ENCODE measurements around the gene RNF125. TPM values are rescaled to one million over a fixed set of nuclear protein-coding genes. Genes with fewer than 3 reads are reported as not detected.
"Not testable (repeated sequence)": the region's sequence is repeated elsewhere in the genome, so short reads cannot be mapped to it uniquely, and the experiment has no call there.

The RNF125 gene
- total and polyA plus RNA-seq, 9 of the 15 experiments (the other 6 are each of a cell fraction or from before 2014, with no cell fraction given), result 0.01 to 0.29 (median 0.07) TPM; not detected in 1

DNA sequence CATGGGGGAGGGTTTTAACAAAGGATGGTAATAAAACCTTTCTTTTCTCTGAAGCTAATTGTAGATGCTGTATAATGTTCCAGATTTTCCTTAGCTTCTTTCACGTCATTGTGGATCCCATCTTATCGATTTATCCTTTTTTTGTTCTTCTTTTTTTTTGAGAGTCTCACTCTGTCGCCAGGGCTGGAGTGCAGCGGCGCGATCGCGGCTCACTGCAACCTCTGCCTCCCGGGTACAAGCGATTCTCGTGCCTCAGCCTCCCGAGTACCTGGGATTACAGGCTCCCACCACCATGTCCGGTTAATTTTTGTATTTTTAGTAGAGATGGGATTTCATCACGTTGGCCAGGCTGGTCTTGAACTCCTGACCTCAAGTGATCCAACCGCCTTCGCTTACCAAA, 72.2 kb downstream of the RNF125 start:
- intact Hi-C loops (cut with micrococcal nuclease), result loop anchor here (5.0 to 10.0 kb wide), 2 partner anchors 149 to 986 kb away; partner anchors contain the start of genes DSC2 and TRAPPC8
- ATAC-seq; FAIRE-seq; DNase-seq (ENCODE audit: extremely low read depth in 1 of 4, low spot score in 3 of 4); H3K9ac ChIP-seq (ENCODE audit: insufficient read depth in 1 of 2, low read depth in 2 of 2, low read length in 2 of 2); in situ Hi-C loops (cut with MboI); H3K9me3 ChIP-seq (replicated peaks; ENCODE audit: control insufficient read depth, insufficient read depth, low read depth, low read length); H3K27me3 ChIP-seq (ENCODE audit: control insufficient read depth in 2 of 2, insufficient read depth in 2 of 2, low read length in 2 of 2); H3K4me3 ChIP-seq; BruUV-seq (replicated peaks); H4K20me1 ChIP-seq (replicated peaks; ENCODE audit: control insufficient read depth, insufficient read depth, low read length); H3K27ac ChIP-seq (ENCODE audit: extremely low read depth, low read depth, low read length); CTCF ChIA-PET (ENCODE audit: low intra/inter-chr PET ratio); H3K9me1 ChIP-seq (ENCODE audit: control insufficient read depth, insufficient read depth, low read length); H2AFZ ChIP-seq (ENCODE audit: low read depth, low read length); H3K4me2 ChIP-seq (ENCODE audit: insufficient read depth, low read length): not testable (repeated sequence)
- peaks cover 33% of the 10 kb centered on the region for H3K79me2 ChIP-seq (ENCODE audit: control insufficient read depth, insufficient read depth, low read length)
- peaks cover 17% of the 10 kb centered on the region; the same call in 2 of the 3 replicates for H3K36me3 ChIP-seq (ENCODE audit: control insufficient read depth, insufficient read depth, low read length)
- peaks cover 14 to 28% of the 10 kb centered on the region in 2 experiments; a peak in 4 of 5 replicates for H3K4me1 ChIP-seq (replicated peaks in 1 of 2; ENCODE audit: control insufficient read depth in 2 of 2, insufficient read depth in 2 of 2, low read length in 2 of 2)
- TF ChIP-seq TSC22D4 (tag; IDR thresholded peaks at IDR 0.05), result 0 out of 2 replicates have a peak, but pooled peaks have one; percentile 30
- TF ChIP-seq, protein P1, sequence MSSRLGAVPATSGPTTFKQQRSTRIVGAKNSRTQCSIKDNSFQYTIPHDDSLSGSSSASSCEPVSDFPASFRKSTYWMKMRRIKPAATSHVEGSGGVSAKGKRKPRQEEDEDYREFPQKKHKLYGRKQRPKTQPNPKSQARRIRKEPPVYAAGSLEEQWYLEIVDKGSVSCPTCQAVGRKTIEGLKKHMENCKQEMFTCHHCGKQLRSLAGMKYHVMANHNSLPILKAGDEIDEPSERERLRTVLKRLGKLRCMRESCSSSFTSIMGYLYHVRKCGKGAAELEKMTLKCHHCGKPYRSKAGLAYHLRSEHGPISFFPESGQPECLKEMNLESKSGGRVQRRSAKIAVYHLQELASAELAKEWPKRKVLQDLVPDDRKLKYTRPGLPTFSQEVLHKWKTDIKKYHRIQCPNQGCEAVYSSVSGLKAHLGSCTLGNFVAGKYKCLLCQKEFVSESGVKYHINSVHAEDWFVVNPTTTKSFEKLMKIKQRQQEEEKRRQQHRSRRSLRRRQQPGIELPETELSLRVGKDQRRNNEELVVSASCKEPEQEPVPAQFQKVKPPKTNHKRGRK (tag; IDR thresholded peaks at IDR 0.05), result 0 out of 2 replicates have a peak, but pooled peaks have one; percentile 32
- 93% methylated on average over 16 of the region's 16 CpGs for WGBS (ENCODE audit: insufficient coverage, low coverage, missing lambda C conversion rate)
- POLR2A ChIA-PET, result interaction anchor here (0.6 kb wide), 1 partner anchor 9 kb away, joined by 3 read pairs; no protein-coding TSS in a partner anchor

DNA sequence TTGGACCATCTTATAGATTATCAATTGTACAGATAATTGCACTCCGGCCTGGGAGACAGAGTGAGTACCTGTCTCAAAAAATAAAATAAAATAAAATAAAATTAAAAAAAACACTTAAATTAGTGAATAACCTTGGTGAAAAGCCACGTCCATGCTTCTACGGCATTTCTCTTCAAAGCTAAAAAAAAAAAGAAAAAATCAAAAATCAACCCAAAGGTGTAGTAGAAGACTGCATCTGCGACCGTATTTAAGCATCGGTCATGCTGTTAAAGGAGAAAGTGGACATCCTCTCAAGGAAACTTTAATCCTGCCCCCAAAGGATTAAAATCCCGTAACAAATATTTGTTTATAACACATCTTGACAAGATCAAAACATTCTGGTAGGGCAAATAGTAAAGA, 72.7 kb downstream of the RNF125 start:
- Histone ChIP-seq H4K20me1 (replicated peaks; ENCODE audit: control insufficient read depth, insufficient read depth, low read length) (peaks cover 4% of the 10 kb centered on the region), H3K27ac (ENCODE audit: extremely low read depth, low read depth, low read length) (peak overlapping the region; percentile 98), H3K9ac (ENCODE audit: insufficient read depth in 1 of 2, low read depth in 2 of 2, low read length in 2 of 2) (peak overlapping the region; percentile 91 to 97), H3K36me3 (ENCODE audit: control insufficient read depth, insufficient read depth, low read length) (peaks cover 22% of the 10 kb centered on the region), H3K79me2 (ENCODE audit: control insufficient read depth, insufficient read depth, low read length) (peaks cover 38% of the 10 kb centered on the region), H3K4me1 (replicated peaks in 1 of 2; ENCODE audit: control insufficient read depth in 2 of 2, insufficient read depth in 2 of 2, low read length in 2 of 2) (peaks cover 19 to 28% of the 10 kb centered on the region in 2 experiments; a peak in 4 of 5 replicates), H2AFZ (ENCODE audit: low read depth, low read length) (peak overlapping the region; percentile 91), H3K9me3 (replicated peaks; ENCODE audit: control insufficient read depth, insufficient read depth, low read depth, low read length) (no peaks in the 10 kb centered on the region), H3K4me3 (peak overlapping the region; percentile 77), H3K27me3 (ENCODE audit: control insufficient read depth in 2 of 2, insufficient read depth in 2 of 2, low read length in 2 of 2) (no peaks in the 10 kb centered on the region), H3K9me1 (ENCODE audit: control insufficient read depth, insufficient read depth, low read length) (no peaks in the 10 kb centered on the region), H3K4me2 (ENCODE audit: insufficient read depth, low read length) (peak overlapping the region; percentile 75)
- ATAC-seq (no peak), DNase-seq (ENCODE audit: extremely low read depth in 1 of 4, low spot score in 3 of 4) (peak in 1 of 4 experiments; percentile 17), FAIRE-seq (no peak)
- BruUV-seq (replicated peaks), result no TSS peak
- CTCF ChIA-PET (ENCODE audit: low intra/inter-chr PET ratio), result interaction anchor here (0.7 kb wide), 1 partner anchor 536 kb away, joined by 3 read pairs; no protein-coding TSS in a partner anchor
- WGBS (ENCODE audit: insufficient coverage, low coverage, missing lambda C conversion rate), result 36% methylated on average over 7 of the region's 7 CpGs
- intact Hi-C loops (cut with micrococcal nuclease) (loop anchor here (5.0 to 10.0 kb wide), 2 partner anchors 149 to 987 kb away; partner anchors contain the start of genes DSC2 and TRAPPC8), in situ Hi-C loops (cut with MboI) (no loop called here)
- POLR2A ChIA-PET, result interaction anchor here (0.6 to 2.1 kb wide), 11 partner anchors 9 to 231 kb away, joined by 3 to 6 read pairs (median 3); no protein-coding TSS in a partner anchor
- TF ChIP-seq ZNF384 (IDR thresholded peaks at IDR 0.05; ENCODE audit: low read depth, low read length), result no peak
- TF ChIP-seq, protein P2, sequence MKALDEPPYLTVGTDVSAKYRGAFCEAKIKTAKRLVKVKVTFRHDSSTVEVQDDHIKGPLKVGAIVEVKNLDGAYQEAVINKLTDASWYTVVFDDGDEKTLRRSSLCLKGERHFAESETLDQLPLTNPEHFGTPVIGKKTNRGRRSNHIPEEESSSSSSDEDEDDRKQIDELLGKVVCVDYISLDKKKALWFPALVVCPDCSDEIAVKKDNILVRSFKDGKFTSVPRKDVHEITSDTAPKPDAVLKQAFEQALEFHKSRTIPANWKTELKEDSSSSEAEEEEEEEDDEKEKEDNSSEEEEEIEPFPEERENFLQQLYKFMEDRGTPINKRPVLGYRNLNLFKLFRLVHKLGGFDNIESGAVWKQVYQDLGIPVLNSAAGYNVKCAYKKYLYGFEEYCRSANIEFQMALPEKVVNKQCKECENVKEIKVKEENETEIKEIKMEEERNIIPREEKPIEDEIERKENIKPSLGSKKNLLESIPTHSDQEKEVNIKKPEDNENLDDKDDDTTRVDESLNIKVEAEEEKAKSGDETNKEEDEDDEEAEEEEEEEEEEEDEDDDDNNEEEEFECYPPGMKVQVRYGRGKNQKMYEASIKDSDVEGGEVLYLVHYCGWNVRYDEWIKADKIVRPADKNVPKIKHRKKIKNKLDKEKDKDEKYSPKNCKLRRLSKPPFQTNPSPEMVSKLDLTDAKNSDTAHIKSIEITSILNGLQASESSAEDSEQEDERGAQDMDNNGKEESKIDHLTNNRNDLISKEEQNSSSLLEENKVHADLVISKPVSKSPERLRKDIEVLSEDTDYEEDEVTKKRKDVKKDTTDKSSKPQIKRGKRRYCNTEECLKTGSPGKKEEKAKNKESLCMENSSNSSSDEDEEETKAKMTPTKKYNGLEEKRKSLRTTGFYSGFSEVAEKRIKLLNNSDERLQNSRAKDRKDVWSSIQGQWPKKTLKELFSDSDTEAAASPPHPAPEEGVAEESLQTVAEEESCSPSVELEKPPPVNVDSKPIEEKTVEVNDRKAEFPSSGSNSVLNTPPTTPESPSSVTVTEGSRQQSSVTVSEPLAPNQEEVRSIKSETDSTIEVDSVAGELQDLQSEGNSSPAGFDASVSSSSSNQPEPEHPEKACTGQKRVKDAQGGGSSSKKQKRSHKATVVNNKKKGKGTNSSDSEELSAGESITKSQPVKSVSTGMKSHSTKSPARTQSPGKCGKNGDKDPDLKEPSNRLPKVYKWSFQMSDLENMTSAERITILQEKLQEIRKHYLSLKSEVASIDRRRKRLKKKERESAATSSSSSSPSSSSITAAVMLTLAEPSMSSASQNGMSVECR (CRISPR knock-in tag; IDR thresholded peaks at IDR 0.05), result no peak
- TF ChIP-seq, protein P3, sequence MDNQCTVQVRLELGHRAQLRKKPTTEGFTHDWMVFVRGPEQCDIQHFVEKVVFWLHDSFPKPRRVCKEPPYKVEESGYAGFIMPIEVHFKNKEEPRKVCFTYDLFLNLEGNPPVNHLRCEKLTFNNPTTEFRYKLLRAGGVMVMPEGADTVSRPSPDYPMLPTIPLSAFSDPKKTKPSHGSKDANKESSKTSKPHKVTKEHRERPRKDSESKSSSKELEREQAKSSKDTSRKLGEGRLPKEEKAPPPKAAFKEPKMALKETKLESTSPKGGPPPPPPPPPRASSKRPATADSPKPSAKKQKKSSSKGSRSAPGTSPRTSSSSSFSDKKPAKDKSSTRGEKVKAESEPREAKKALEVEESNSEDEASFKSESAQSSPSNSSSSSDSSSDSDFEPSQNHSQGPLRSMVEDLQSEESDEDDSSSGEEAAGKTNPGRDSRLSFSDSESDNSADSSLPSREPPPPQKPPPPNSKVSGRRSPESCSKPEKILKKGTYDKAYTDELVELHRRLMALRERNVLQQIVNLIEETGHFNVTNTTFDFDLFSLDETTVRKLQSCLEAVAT (IDR thresholded peaks at IDR 0.05), result peak in 1 of 2 experiments; percentile 51; a peak in 1 of 4 replicates
